Measurements from ENCODE around the gene KRTAP2-2. TPM values are rescaled to one million over a fixed set of nuclear protein-coding genes. Genes with fewer than 3 reads are reported as not detected.

Gene KRTAP2-2
- polyA plus RNA-seq, 2 of the 4 experiments (the other 2 are of a cell fraction): not detected

- DNase-seq (ENCODE audit: low read depth in 1 of 2, low spot score in 1 of 2): peak in 1 of 2 experiments; percentile 29
- H3K27ac ChIP-seq: no peak overlapping the region
- TF ChIP-seq TFCP2L1 (CRISPR knock-in tag; IDR thresholded peaks at IDR 0.05): no peak
- peak; percentile 70 for TF ChIP-seq MAFK (IDR thresholded peaks at IDR 0.05; ENCODE audit: partially characterized antibody)
- peak overlapping the region; percentile 5; the same call in 1 of the 3 replicates for H3K4me2 ChIP-seq
- ATAC-seq: no peak
- H3K4me1 ChIP-seq: peaks cover 12% of the 10 kb centered on the region
- FAIRE-seq: peak; percentile 23
- no peaks in the 10 kb centered on the region for H3K9me3 ChIP-seq
- ChIA-PET POLR2A (no interaction called here), CTCF (no interaction called here)
- no peak overlapping the region for H3K4me3 ChIP-seq
- WGBS (ENCODE audit: missing lambda C conversion rate): 16% methylated on average over 4 of the region's 4 CpGs
Observed at GRCh38 chr17:41082626-41083025, 27.6 kb upstream of the KRTAP2-2 start.

DNA sequence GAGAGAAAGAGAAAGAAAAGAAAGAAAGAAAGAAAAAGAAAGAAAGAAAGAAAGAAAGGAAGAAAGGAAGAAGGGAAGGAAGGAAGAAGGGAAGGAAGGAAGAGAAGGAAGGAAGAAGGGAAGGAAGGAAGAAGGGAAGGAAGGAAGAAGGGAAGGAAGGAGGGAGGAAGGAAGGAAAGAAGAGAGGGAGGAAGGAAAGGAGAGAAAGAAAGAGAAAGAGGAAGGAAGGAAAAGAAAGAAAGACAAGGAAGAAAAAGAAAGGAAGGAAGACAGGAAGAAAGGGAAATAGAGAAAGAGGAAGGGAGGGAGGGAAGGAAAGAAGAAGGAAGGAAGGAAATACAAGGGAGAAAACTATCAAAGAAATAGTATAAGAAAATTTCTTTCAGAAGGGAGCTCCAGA lies 21.8 kb upstream of the KRTAP2-2 start:
- POLR2A ChIA-PET: no interaction called here
- no peak overlapping the region for H3K4me2 ChIP-seq
- H3K4me3 ChIP-seq: no peak overlapping the region
- H3K9me3 ChIP-seq: no peaks in the 10 kb centered on the region
- FAIRE-seq: no peak
- H3K27ac ChIP-seq: no peak overlapping the region
- CTCF ChIA-PET: no interaction called here
- DNase-seq (ENCODE audit: low read depth in 1 of 2, low spot score in 1 of 2): no peak
- no peaks in the 10 kb centered on the region for H3K4me1 ChIP-seq
- no peak for ATAC-seq
- no peak for TF ChIP-seq NPAS2 (CRISPR knock-in tag; IDR thresholded peaks at IDR 0.05; ENCODE audit: borderline replicate concordance)
- no peak for TF ChIP-seq CHD2 (IDR thresholded peaks at IDR 0.05; ENCODE audit: low read length, partially characterized antibody)

DNA sequence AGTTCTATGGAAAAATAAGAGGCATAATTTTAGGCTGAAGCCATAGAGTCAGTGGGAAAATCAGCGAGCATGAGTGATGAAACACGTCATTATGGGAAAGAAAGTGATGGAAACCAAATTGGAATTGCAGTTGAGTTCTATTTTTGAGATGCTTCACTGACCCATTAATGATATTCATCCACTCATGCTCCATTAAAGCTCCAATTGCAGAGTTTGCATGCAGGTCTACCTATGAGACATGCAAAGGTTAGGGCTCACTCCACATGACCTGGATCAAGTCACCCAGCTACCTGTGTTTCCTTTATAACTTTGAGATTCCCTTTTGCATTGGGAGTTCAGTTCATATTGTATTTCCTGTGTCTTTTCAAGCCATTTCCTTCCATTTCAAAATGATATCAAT lies 18.6 kb upstream of the KRTAP2-2 start:
- H3K4me1 ChIP-seq: no peaks in the 10 kb centered on the region
- H3K4me2 ChIP-seq: no peak overlapping the region
- 82% methylated on average over 2 of the region's 2 CpGs for WGBS (ENCODE audit: missing lambda C conversion rate)
- no peak for FAIRE-seq
- no peak overlapping the region for H3K27ac ChIP-seq
- TF ChIP-seq POLR2AphosphoS2 (conservative IDR thresholded peaks at IDR 0.05; ENCODE audit: low read length) (no peak), EHMT2 (IDR thresholded peaks at IDR 0.05; ENCODE audit: low read depth) (no peak), ZFP36 (IDR thresholded peaks at IDR 0.05; ENCODE audit: borderline replicate concordance, partially characterized antibody) (no peak), NPAS2 (CRISPR knock-in tag; IDR thresholded peaks at IDR 0.05; ENCODE audit: borderline replicate concordance) (no peak), GATA3 (IDR thresholded peaks at IDR 0.05; ENCODE audit: borderline replicate concordance) (no peak), PHF8 (IDR thresholded peaks at IDR 0.05; ENCODE audit: borderline replicate concordance, low read depth) (no peak), EHF (CRISPR knock-in tag; IDR thresholded peaks at IDR 0.05) (no peak), RFX5 (IDR thresholded peaks at IDR 0.05) (no peak), ZC3H11A (IDR thresholded peaks at IDR 0.05) (no peak), JUNB (IDR thresholded peaks at IDR 0.05) (no peak), KDM5A (IDR thresholded peaks at IDR 0.05) (no peak), POLR2A (IDR thresholded peaks at IDR 0.05; ENCODE audit: low read length) (no peak), EP300 (IDR thresholded peaks at IDR 0.05) (no peak), PBX3 (IDR thresholded peaks at IDR 0.05) (no peak), HOXA7 (CRISPR knock-in tag; IDR thresholded peaks at IDR 0.05) (no peak), SMC3 (IDR thresholded peaks at IDR 0.05) (no peak), CHD4 (IDR thresholded peaks at IDR 0.05; ENCODE audit: borderline replicate concordance) (no peak)
- TF ChIP-seq, protein P1, sequence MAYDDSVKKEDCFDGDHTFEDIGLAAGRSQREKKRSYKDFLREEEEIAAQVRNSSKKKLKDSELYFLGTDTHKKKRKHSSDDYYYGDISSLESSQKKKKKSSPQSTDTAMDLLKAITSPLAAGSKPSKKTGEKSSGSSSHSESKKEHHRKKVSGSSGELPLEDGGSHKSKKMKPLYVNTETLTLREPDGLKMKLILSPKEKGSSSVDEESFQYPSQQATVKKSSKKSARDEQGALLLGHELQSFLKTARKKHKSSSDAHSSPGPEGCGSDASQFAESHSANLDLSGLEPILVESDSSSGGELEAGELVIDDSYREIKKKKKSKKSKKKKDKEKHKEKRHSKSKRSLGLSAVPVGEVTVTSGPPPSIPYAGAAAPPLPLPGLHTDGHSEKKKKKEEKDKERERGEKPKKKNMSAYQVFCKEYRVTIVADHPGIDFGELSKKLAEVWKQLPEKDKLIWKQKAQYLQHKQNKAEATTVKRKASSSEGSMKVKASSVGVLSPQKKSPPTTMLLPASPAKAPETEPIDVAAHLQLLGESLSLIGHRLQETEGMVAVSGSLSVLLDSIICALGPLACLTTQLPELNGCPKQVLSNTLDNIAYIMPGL (CRISPR knock-in tag; IDR thresholded peaks at IDR 0.05; ENCODE audit: borderline replicate concordance): no peak
- TF ChIP-seq, protein P2, sequence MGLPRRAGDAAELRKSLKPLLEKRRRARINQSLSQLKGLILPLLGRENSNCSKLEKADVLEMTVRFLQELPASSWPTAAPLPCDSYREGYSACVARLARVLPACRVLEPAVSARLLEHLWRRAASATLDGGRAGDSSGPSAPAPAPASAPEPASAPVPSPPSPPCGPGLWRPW (IDR thresholded peaks at IDR 0.05): no peak
- TF ChIP-seq, protein P3, sequence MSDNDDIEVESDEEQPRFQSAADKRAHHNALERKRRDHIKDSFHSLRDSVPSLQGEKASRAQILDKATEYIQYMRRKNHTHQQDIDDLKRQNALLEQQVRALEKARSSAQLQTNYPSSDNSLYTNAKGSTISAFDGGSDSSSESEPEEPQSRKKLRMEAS (IDR thresholded peaks at IDR 0.05): no peak
- DNase-seq (ENCODE audit: low read depth in 1 of 2, low spot score in 1 of 2): no peak
- H3K9me3 ChIP-seq: no peaks in the 10 kb centered on the region
- ChIA-PET CTCF (no interaction called here), POLR2A (no interaction called here)
- no peak overlapping the region for H3K4me3 ChIP-seq
- ATAC-seq: no peak
